GM18517 (cell line): ENCODE results near the gene PRKRA.
"Not testable (repeated sequence)": the region's sequence is repeated elsewhere in the genome, so short reads cannot be mapped to it uniquely, and the experiment has no call there.

Experiments used
- ATAC-seq: cut with Tn5 transposase; IDR thresholded peaks from one replicate; pipeline ENCODE4 v1.9.1; 2021; ENCODE audit warnings: mild to moderate bottlenecking, moderate library complexity; ENCODE audit not compliant: unreplicated experiment

PRKRA gene

GRCh38 chr2:178450774-178451525, at the start of gene PRKRA, which contains the start of gene PJVK:
PRKRA (minus strand) TSS chr2:178451175; CDS start chr2:178451030, 145 bp downstream.
PJVK (plus strand) TSS chr2:178451378; CDS start chr2:178453410, 2,032 bp downstream.
- peak; percentile 72 for ATAC-seq

- no peak for ATAC-seq
Observed at GRCh38 chr2:178499640-178500039, 48.7 kb upstream of the PRKRA start.

GRCh38 chr2:178498137-178498536, 47.2 kb upstream of the PRKRA start:
- peak; percentile 75 for ATAC-seq

GRCh38 chr2:178496049-178496448, 45.1 kb upstream of the PRKRA start:
- ATAC-seq: no peak

- no peak for ATAC-seq
Observed at GRCh38 chr2:178491612-178492011, 40.6 kb upstream of the PRKRA start.

- ATAC-seq: no peak
Observed at GRCh38 chr2:178485356-178485755, 34.4 kb upstream of the PRKRA start.

GRCh38 chr2:178484245-178485041, 33.5 kb upstream of the PRKRA start:
- no peak for ATAC-seq

- ATAC-seq: peak; percentile 39
Observed at GRCh38 chr2:178482437-178482836, 31.5 kb upstream of the PRKRA start.

GRCh38 chr2:178480227-178481181, 29.5 kb upstream of the PRKRA start, which contains the start of gene PLEKHA3:
PLEKHA3 (plus strand) TSS chr2:178480457; CDS start chr2:178480870, 413 bp downstream.
- ATAC-seq: peak; percentile 53

GRCh38 chr2:178479758-178480226, 28.8 kb upstream of the PRKRA start:
- no peak for ATAC-seq

- no peak for ATAC-seq
Observed at GRCh38 chr2:178479275-178479616, 28.3 kb upstream of the PRKRA start.

- peak; percentile 38 for ATAC-seq
Observed at GRCh38 chr2:178478439-178479274, 27.7 kb upstream of the PRKRA start, which contains the start of gene FKBP7. FKBP7 (minus strand) TSS chr2:178478600; CDS start chr2:178478499, 101 bp downstream.

- peak; percentile 4 for ATAC-seq
Observed at GRCh38 chr2:178478130-178478438, 27.1 kb upstream of the PRKRA start.

GRCh38 chr2:178477443-178478129, 26.6 kb upstream of the PRKRA start:
- no peak for ATAC-seq

- no peak for ATAC-seq
Observed at GRCh38 chr2:178476477-178476876, 25.5 kb upstream of the PRKRA start.

GRCh38 chr2:178474560-178474959, 23.6 kb upstream of the PRKRA start:
- ATAC-seq: no peak

- no peak for ATAC-seq
Observed at GRCh38 chr2:178473931-178474330, 23.0 kb upstream of the PRKRA start.

GRCh38 chr2:178473373-178473772, 22.4 kb upstream of the PRKRA start:
- no peak for ATAC-seq

- not testable (repeated sequence) for ATAC-seq
Observed at GRCh38 chr2:178471313-178471712, 20.3 kb upstream of the PRKRA start.
